ENCODE results near the gene BLACAT1.

GRCh38 chr1:205417870-205418635 is 37.8 kb downstream of the BLACAT1 start:
- TF ChIP-seq CTCF (IDR thresholded peaks at IDR 0.05; ENCODE audit: poor library complexity, severe bottlenecking) (no peak), EZH2 (IDR thresholded peaks at IDR 0.05; ENCODE audit: borderline replicate concordance, insufficient read depth, low read length, poor library complexity, severe bottlenecking) (no peak)
